ENCODE data around the gene PRKG2. TPM values are rescaled to one million over a fixed set of nuclear protein-coding genes. Genes with fewer than 3 reads are reported as not detected.

PRKG2 gene
- total RNA-seq, 1 donor from 2014 or later, result 0.58 TPM

DNA sequence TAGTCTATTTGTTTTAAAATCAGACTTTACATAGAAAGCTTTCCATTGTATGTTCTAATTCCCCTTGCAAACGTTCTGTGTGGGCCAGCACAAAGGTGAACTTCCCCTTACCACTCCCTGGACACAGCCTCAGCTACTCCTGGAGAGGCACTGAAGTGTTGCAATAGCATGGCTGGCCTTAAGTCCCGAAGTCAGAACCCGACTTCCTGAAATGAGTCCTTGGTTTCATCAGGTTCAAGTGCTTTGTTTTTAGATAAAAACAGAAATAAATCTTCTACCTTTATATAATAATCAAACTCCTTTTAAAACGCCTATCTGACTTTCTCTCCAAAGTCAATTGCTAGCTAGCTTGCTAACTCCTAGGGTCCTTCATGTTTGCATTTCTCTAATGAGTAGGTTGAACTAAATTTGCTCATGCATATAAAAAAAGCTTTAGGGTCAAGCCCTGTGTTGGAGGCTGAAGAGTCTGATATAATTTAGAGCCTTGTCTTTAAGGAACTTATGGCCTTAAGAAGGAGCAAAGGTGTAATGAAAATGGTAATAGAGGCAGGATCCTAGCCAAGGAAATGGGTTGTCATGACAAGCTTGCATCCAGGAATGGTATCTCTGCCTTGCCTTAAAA, 175.6 kb downstream of the PRKG2 start:
- DNase-seq (ENCODE audit: low spot score), result no peak

DNA sequence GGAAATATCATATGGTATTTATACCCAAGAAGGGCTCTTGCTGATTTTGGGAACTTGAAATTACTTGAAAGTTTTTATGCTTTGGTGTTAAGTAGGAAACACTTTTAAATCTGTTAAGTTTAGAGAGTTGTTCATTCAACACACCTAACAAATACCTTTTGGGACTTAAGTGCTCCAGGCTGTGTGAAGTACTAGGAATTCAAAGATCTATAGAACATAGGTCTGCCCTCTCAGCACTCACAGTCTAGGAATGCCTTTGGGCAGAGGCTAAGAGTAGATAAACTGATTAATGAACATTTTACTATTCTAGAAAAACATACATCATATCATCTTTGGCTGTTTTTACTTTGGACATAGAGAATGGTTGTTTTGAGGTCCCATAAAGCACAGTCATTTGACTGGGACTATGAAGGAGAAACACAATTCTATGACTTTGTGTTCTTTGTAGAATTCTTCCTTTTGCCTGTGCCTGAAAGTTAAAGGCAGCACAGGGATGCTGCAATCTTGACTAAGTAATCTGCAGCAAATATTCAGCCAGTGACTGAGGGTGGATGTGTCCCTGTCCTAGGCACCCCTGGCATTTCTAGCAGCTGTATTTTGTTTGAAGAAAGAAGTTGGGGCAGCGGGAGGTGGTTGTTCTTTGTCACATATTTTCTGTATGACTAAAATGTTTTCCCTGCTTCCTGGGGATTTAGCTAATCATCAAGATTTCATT, 176.2 kb downstream of the PRKG2 start:
- DNase-seq (ENCODE audit: low spot score), result no peak

Other genes starting within 250 kb of the PRKG2 start
- gene BMP3, start 184.5 kb downstream of the PRKG2 start, total RNA-seq, result 0.32 TPM

Measured in mucosa of gallbladder (tissue), 1 donor.